NCI-H82 treated with DMSO at 0.1 percent for 48 hours (cell line): ENCODE measurements around the gene PFN1.
A peak's percentile ranks its signal among the peaks of the same experiment; 100 is the strongest.

Experiments
- DNase-seq: peaks from one replicate; lab custom pipeline; 2025; ENCODE audit not compliant: unreplicated experiment; lab: John Stamatoyannopoulos, UW

Gene PFN1

DNA sequence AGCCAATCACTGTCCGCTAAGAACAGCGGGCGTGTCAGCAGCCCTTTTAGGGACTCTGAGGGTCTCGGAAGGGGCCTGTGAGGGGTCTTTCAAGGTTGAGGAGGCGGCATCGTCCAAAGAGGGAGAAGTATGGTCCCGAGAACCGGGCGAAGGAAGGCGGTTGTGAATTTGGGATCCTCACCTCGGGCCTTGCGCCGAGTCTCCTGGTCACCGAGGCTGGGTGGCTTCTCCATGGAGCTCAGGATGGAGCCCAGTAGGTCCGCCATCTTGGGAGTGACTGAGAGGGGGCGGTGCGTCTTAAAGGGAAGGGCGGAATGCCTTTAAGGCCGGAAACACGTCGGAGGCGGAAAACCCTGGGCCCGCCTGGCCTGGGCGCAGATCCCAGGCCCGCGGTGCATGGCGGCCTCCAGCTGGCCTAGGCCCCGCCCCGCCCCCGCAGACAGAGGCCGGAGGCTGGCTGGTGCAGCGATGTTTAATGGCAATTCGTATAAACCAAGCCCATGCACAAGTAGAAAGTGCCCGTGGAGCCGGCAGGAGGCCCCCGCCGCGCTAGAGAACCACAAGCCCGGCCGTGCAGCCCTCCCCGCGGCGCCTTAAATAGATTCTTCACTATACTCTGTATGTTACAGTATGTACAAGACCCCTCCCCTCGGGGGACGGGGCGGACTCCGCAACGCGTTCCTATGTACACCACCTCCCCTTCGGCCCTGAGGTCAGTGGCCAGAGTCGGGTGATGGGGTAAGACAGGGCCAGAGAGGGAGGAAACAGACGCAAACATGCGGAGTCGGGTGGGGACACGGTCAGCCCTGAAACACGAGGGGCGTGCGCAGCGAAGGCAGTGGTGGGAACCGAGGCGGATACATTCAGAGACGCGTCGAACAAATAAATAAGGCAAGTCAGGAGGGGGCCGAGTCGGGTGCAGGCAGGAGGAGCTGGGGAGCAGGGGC lies 19.5 kb upstream of the PFN1 start, which contains the start of gene SPAG7:
TSS of gene SPAG7 (minus strand) at position 279 of the 947 bp plus-strand sequence. CDS start at position 266, 13 bp downstream.
- DNase-seq = peak; percentile 95

DNA sequence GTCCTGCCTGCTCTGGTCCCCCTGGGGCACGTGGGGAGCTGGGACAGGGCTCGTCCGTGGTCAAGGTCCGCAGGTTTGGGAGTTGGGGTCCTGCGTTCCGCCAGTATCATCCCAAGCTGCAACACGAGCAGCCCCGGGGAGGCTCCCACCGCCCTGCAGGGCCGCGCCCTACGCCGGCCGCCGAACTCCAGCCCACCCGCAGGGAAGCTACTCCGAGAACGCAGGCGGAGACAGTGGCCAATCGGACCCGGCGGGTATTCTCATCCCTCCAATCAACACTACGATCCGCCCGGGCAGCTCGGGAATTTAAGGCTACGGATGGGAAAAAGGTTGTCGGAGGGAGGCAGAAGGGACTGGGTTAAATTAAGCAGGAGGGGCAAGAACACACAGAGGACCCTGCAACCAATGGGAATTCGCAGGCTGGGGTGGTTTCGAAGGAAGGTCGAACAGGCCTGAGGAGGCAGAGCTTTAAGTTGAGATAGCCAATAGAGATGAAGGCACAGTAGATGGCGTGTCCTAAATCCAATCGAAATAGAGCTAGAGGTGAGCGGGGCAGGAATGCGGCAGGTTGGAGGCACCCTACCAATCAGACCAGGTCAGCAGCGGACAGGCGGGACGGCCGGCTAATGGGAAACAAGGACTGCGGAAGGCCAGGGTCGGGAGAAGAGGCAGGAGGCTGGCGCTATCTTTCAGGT lies 18.7 kb upstream of the PFN1 start:
- DNase-seq = peak; percentile 100

DNA sequence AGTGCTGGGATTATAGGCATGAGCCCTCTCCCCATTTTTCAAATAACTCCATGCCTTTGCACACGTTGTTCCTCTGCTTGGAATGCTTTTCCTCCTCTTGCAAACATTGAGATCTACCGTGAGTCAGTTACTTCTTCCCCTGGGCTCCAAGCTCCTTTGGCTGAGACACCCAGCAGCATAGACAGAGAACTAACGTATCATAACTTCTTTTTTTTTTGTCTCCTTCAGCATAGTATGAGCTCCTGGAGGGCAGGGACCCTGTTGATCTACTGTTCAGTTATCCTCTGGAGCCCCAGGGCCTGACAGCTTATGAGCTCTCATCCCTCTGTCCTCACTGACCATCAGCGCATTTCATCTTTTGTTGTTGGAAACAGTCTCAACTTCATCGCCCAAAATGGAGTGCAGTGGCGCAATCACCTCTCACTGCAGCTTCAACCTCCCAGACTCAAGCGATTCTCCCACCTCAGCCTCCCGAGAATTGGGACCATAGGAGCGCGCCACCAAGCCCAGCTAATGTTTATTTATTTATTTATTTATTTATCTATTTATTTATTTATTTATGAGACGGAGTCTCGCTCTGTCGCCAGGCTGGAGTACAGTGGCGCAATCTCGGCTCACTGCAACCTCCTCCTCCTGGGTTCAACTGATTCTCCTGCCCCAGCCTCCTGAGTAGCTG lies 17.1 kb upstream of the PFN1 start:
- no peak for DNase-seq

DNA sequence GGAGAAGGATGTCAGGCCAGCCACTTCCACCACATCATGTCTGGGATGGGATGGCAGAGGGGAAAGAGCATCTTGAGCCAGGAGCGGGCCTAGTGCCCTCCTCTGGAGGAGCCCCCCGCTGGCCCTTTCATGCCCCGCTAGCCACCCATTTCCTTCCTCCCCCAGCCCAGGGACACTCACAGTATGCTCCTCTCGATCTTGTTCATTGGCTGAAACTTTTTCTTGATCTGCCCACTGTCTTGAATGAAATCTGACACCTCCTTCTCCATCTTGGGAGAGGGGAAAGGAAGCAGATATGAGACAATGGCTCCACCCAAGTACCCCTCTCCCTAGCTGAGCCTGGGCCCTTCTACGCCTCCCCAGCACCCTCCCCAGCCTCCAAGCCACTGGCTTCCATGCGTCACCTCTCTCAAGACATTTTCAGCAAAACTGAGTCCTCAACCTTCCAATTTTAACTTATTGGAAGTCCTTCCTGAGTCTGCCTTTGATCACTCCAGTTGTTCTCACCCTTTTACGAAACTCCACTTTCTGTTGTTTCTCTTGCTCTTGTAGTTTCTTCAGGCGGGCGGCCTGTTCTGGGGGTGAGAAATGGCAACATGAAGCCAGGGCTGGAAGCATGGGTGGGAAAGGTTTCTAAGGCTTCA lies 12.1 kb upstream of the PFN1 start:
- DNase-seq = no peak

DNA sequence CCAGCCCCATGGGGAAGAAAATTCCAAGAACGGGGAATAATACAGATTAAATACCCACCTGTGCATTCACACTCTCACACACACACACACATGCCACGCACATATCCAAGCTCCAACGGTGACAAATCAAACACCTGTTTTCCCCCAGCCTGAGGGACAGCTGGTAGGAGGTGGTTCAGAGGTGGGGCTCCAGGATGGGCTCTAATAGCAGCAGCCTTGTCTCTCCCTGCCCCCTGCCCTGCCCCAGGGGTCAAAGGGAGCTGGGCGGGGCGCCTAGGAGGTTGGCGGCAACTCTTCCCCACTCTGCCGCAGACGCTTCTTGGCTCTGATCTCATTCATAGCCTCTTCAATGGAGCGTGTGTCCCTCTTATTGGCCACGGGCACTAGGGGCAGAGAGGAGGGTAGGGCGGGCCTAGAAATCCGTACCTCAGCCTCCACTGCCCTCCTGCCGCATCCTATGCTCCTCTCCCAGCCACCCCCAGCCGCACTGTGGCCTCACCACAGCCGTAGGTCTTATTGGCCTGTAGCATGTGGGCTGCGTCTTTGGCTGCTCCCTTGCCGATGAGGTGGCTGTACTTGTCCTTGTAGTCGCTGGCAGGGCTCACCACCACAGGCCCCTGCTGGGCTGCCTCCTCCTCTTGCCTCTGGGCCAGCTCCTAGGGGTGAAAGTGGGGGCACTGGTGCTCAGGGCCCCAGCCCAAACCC lies 11.1 kb upstream of the PFN1 start:
- no peak for DNase-seq

DNA sequence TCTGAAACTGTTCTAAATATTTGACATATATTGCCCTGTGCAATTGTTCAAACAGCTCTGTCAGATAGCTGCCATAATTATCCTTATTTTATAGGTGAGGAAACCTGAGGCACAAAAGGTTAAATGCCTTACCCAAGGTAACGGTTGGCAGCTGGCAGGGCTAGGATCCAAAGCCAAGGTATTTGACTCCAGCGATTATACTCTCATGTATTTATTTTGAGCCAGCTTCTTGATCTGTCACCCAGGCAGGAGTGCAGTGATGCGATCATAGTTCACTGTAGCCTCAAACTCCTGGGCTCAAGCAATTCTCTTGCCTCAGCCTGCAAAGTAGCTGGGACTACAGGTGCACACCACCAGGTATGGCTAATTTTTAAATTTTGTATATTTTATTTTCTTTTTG lies 9.8 kb upstream of the PFN1 start:
- no peak for DNase-seq

DNA sequence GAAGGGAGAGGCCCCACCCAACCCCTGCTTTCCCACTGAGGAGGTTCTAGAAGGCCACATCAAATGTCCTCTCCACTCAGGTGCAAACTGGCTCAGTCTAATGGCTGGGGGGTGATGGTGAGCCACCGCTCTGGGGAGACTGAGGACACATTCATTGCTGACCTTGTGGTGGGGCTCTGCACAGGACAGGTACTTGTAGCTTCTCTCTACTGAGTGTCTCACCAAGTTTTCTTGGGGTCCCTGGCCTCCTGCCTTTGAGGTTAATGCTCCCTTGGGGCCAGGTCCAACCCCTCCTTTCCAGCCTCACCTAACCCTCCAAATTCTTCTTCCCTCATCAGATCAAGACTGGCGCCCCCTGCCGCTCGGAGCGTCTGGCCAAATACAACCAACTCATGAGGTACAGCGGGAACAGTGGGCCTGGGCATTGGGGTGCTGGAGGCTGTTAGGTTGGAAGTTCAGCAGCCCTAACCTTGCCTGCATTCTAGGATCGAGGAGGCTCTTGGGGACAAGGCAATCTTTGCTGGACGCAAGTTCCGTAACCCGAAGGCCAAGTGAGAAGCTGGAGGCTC lies 8.2 kb upstream of the PFN1 start:
- no peak for DNase-seq

DNA sequence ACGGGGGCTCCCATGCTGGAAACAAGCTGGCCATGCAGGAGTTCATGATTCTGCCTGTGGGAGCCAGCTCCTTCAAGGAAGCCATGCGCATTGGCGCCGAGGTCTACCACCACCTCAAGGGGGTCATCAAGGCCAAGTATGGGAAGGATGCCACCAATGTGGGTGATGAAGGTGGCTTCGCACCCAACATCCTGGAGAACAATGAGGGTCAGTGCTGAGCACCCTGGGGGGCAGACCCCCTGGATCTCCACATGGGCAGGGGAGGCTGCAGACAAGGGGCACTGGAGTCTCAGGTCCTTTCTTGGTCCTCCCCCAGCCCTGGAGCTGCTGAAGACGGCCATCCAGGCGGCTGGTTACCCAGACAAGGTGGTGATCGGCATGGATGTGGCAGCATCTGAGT lies 6.8 kb upstream of the PFN1 start:
- no peak for DNase-seq

DNA sequence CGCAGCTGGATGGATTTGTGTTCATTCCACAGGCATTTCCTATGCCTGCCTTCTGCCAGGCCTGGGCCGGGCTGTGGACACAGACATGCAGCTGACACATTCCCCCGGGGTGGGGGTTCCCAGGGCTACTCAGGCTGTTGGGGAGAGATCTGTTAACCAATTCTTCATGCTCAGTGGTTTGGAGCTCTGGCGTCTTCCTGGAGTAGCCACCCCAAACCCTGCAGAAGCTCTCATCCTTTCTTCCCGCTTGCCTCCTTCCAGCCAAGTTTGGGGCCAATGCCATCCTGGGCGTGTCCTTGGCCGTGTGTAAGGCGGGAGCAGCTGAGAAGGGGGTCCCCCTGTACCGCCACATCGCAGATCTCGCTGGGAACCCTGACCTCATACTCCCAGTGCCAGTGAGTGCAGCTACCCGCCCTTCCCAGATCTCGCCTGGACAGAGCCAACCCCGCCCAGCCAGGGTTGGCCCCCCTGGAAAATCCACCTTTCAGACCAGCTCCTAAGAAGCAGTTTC lies 5.2 kb upstream of the PFN1 start:
- DNase-seq = no peak

DNA sequence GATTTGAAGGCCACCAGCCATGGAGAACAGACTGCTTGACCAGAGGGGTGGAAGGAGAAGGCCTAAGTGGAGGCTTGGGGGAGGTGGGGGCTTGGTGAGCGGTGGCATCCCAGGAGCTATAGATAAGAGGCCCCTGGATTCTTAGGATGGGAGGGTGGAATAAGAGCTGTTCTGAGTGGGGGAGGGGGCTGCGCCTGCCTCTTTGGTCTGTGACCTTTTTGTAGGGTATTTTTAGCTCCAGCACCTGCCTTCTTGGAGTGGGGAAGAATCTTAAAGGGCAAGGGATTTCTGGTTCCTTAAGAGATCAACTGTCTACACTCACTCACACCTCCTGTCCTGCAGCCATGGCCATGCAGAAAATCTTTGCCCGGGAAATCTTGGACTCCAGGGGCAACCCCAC lies 3.2 kb upstream of the PFN1 start:
- DNase-seq = no peak

DNA sequence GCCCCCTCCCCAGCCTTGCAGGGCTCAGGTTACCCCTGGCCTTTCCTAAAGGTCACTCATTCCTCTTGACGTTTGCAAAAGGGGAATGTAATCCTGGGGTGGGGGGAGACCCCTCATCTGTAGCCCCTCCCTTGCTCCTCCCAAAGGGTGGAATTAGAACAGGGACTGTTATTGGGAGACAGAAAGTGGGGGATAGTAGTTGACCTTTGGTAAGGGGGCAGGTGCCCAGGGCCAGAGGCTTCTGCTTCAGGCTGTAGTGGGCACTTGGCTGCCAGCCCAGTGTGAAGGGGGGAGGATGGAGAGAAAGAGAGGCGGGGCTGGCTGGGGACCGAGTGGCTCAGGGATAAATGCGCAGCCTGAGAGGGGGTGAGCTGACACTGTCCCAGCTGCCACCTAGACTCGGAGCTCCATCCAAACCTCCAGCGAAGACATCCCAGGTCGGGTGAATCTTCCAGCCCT lies 2.4 kb upstream of the PFN1 start, which contains the start of gene ENO3:
TSS of gene ENO3 (plus strand) at position 374 of the 459 bp plus-strand sequence. CDS start 711 bp downstream, outside the sequence.
- peak; percentile 79 for DNase-seq

DNA sequence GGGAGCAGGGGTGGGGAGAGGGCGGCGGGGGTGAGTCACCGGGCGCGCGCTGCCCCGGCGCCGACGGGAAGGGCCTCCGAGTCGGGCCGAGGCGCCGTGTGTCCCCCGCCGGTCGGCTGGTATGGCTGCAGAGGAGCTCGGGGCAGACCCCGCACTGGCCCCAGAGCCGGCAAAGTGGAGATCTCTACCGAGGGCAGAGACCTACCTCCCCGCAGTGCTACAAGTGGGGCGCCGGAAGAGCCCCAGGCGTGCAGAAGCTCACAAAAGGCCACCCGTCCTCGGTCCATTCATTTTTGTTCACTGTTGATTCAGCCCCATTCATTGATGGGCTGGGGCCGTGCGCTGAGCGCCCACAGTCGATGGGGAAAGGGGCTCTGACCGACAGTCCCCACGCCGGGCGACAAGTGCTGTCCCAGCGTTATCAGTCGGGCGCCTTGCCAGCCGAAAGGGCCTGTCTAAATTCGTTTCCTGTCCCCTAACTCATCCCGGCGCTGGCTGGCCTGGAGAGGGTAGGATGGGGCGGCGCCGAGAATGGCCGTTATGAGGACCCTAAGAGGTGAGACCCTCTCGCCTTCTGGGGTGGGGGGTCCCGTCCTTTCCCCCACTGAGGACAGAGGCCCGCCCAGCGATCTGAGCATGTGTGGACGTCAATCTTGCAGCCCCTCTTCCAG lies 1.9 kb upstream of the PFN1 start:
- no peak for DNase-seq

DNA sequence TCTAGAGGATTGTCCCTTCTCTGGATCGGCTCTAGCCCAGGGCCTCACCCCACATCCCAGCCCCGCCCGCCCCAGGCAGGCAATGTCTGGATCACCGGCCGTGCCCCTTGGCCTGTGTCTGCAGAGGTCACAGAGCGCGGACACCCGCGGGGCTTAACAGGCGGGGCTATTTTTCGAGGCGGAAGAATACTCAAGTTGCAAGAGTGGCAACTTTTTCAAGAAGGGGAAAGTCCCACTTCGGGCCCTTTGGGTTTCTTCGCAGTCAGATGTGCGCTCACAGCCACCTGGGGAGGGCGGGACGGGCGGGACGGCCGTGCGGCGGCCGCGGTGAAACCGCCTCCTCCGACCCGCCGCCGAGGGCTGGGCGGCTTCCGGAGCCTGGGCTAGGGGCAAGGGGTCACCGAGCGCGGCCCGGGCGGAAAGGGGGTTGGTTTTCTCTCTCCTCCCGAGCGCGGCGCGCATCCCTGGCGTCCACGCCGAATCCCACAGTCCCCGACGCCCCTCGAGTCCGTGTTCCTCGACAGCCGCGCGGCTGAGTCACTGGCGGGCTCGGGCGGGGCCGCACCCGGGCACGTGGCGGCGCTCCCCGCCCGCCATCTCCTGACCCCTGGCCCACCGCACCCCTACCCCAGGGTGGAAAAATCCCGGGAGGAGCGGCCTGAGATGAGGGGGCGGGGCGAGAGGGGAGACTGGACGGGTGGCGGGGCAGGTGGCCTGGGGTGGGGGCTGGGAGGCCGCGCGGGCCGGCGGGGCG lies 1.2 kb upstream of the PFN1 start:
- DNase-seq = peak; percentile 44

DNA sequence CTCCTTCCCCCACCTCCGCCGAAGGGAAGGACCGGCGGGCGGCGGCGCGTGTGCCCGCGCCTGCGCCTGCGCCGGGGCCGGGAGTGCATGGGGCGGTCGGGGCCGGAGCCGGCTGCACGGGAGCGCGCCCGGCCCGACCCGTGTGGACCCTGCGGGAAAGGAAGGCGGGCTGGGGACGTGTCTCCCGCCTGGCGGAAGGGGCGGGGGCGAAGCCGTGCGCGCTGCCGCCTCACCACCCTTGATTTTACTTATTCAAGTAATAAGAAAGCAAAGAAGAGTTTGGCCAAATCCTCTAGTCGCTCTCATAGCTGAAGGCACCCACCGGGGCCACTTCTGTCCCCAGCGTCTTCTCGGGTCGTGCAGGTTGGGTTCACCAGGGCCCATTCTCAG lies 596 bp upstream of the PFN1 start:
- peak; percentile 83 for DNase-seq

DNA sequence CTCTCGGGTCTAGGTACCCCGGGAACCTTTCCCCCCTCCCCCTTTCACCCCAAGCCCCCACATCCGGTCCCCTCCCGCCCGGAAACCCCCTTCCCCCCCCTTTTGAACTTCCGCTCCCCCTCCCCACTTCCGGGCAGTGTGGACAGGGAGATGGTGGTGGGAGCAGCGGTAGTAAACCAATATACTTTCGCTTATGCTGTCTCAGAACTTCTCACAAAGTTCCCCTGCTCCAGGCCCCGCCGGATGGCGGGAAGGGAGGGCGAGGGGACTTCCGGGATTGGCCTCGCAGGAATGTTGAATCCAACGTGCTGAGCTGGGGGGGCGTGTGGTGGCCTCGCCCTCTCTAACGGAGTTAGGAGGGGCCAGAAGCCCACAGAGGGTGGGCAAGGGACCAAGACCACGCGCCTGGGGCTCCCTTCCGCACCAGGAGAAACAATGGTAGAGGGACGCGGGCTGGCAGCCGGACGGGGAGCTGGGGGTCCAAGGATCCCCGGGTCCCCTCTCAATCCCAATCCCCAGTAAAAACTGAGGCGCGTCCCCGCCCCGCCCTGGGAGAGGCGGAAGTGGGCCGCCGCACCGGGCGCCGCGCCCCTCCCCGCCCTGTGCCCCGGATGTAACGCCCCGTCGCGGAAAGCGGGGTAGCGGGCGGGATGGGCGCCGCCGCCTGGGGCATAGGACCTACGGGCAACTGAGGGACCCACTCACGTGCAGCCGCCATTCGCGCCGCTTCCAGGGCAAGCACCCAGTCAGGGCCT lies 742 bp downstream of the PFN1 start:
- DNase-seq = peak; percentile 28

DNA sequence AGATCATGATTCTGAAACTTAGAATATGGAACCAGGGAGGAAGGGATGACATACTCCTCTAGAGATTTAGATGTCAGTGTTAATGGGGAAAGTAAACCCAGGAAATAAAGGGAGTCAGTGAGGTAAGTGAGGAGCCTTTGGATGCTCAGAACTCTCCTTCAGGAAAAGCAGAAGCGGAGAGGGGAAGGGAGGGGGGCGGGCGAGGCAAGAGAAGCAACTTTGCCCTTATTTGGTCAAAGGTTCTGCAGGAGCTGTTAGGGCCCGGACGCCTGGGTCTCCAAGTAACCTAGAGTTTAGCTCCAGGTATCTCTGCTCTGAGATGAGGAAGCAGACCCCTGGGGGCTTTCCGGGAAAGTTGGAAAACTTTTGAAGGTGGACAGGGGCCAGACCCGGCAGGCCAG lies 1.3 kb downstream of the PFN1 start:
- no peak for DNase-seq

DNA sequence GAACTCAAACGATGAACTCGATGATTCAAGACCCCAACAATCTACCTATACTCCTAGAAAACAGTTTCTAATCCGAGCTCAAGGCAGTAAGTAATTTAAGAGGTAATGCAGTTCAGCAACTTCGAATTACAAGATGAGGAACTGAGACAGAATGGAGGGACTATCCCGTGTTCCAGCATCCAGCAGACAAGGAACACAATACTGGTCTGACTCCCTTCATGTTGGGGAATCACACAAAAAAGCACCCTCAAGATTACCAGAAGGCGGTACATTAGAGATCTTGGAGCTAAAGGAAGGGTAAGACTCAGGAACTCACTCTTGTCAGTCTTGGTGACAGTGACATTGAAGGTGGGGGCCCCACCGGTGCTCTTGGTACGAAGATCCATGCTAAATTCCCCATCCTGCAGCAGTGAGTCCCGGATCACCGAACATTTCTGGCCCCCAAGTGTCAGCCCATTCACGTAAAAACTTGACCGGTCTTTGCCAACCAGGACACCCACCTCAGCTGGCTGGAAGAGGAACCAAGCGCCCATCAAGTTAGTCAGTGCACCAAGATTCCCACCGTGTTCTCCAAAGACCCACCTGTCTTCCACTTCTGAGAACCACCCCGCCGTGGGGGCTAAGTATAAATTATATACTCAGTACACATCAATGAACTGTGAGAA lies 1.9 kb downstream of the PFN1 start:
- no peak for DNase-seq
